Esophagus muscularis mucosa (tissue), 3 donors: ENCODE measurements around the gene MFRP.

Experiments
- POLR2AphosphoS5 ChIP-seq, 2 donors: sonication (generic); formaldehyde crosslinking; IDR thresholded peaks; one replicate each; pipeline ENCODE4 v1.6.1; 2017; ENCODE audit warnings: antibody characterized with exemption in 2 of 2
- TF ChIP-seq, protein P1 (sequence below), 3 experiments: fragments of 200-600 bp in 2 of 3; fragments of 450-650 bp in 1 of 3; sonication (generic) in 2 of 3; IDR thresholded peaks; one replicate each; pipeline ENCODE4 v1.5.1; 2017 to 2019; ENCODE audit warnings: antibody characterized with exemption in 3 of 3, mild to moderate bottlenecking in 2 of 3, moderate library complexity in 1 of 3

DNA sequence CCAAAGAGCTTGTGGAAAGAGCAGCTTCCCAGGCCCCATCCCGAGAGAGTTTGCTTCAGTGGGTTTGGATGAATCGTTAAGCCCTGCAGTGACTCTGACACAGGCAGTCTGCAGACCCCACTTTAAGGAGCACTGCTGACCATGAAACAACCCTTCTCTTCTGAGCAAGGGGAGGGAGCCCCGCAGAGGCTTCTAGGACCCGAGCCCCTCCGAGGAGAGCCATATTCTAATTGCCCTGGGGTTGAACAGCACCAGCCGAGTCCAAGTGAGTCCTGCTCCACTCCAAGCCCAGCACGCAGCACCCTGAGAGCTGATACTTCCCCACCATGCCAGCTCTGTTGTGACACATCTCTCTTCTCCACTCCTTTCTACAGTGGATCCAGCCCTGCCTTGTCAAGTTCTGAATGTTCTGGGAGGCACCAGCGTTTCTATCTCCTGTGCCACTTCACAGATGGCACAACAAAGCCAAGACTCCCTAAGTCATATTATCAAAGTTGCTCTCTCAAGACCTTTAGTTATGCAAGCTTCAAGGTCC, 24.6 kb upstream of the MFRP start:
- TF ChIP-seq, protein P1, sequence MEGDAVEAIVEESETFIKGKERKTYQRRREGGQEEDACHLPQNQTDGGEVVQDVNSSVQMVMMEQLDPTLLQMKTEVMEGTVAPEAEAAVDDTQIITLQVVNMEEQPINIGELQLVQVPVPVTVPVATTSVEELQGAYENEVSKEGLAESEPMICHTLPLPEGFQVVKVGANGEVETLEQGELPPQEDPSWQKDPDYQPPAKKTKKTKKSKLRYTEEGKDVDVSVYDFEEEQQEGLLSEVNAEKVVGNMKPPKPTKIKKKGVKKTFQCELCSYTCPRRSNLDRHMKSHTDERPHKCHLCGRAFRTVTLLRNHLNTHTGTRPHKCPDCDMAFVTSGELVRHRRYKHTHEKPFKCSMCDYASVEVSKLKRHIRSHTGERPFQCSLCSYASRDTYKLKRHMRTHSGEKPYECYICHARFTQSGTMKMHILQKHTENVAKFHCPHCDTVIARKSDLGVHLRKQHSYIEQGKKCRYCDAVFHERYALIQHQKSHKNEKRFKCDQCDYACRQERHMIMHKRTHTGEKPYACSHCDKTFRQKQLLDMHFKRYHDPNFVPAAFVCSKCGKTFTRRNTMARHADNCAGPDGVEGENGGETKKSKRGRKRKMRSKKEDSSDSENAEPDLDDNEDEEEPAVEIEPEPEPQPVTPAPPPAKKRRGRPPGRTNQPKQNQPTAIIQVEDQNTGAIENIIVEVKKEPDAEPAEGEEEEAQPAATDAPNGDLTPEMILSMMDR (IDR thresholded peaks at IDR 0.05), result no peak
- TF ChIP-seq POLR2AphosphoS5 (IDR thresholded peaks at IDR 0.05), result no peak
